HL-60 (cell line): Measurements from ENCODE around the gene DAGLA.

Experiments
- DNase-seq, 2 experiments: peaks; one replicate each; pipeline ENCODE4 v3.0.0-alpha.2; 2010 to 2020; ENCODE audit warnings: low read depth in 1 of 2, low spot score in 1 of 2
- H3K27ac ChIP-seq: fragments of 250-450 bp; sonication (Bioruptor Pico); replicated peaks from 2 replicates; pipeline ENCODE4 v1.5.1; 2020; ENCODE audit warnings: mild to moderate bottlenecking, moderate library complexity
- H3K27me3 ChIP-seq: fragments of 250-450 bp; sonication (Bioruptor Pico); 2 replicates; pipeline ENCODE4 v1.5.1; 2021; ENCODE audit warnings: mild to moderate bottlenecking, moderate library complexity; ENCODE audit not compliant: insufficient read depth, poor library complexity, severe bottlenecking
- H3K4me3 ChIP-seq: replicated peaks from 2 replicates; pipeline ENCODE4 v1.5.1; 2011; ENCODE audit warnings: mild to moderate bottlenecking, control low read depth, low read length; ENCODE audit not compliant: insufficient read depth
- CTCF ChIP-seq: IDR thresholded peaks from one replicate; pipeline ENCODE4 v1.5.1; 2011; ENCODE audit warnings: low read length, control low read depth, inconsistent platforms; ENCODE audit not compliant: insufficient read depth
- GABPA ChIP-seq: IDR thresholded peaks from 2 replicates; pipeline ENCODE4 v1.6.1; 2012; ENCODE audit warnings: low read depth
- POLR2AphosphoS5 ChIP-seq: IDR thresholded peaks from 2 replicates; pipeline ENCODE4 v1.6.1; 2012; ENCODE audit warnings: low read depth
- REST ChIP-seq: IDR thresholded peaks from 2 replicates; pipeline ENCODE4 v1.6.1; 2012; ENCODE audit warnings: low read depth; ENCODE audit not compliant: insufficient replicate concordance
- SPI1 ChIP-seq: IDR thresholded peaks from 2 replicates; pipeline ENCODE4 v1.6.1; 2012; ENCODE audit warnings: low read depth, mild to moderate bottlenecking, borderline replicate concordance

DAGLA gene

GRCh38 chr11:61706452-61707400 lies 26.5 kb downstream of the DAGLA start:
- Histone ChIP-seq H3K27ac (no peak overlapping the region), H3K27me3 (no peaks in the 10 kb centered on the region), H3K4me3 (no peak overlapping the region)
- TF ChIP-seq SPI1 (no peak), CTCF (no peak), GABPA (no peak)
- DNase-seq = no peak

- TF ChIP-seq SPI1 (no peak), GABPA (no peak), REST (no peak), CTCF (no peak), POLR2AphosphoS5 (no peak)
- Histone ChIP-seq H3K27me3 (no peaks in the 10 kb centered on the region), H3K4me3 (no peak overlapping the region), H3K27ac (no peak overlapping the region)
- no peak for DNase-seq
These were observed 27.4 kb downstream of the DAGLA start for GRCh38 chr11:61707574-61707973.

GRCh38 chr11:61709110-61709509 lies 28.9 kb downstream of the DAGLA start:
- Histone ChIP-seq H3K4me3 (no peak overlapping the region), H3K27ac (no peak overlapping the region), H3K27me3 (no peaks in the 10 kb centered on the region)
- DNase-seq = no peak
- TF ChIP-seq CTCF (no peak), POLR2AphosphoS5 (no peak), SPI1 (no peak), GABPA (no peak), REST (no peak)

- Histone ChIP-seq H3K4me3 (no peak overlapping the region), H3K27me3 (no peaks in the 10 kb centered on the region), H3K27ac (no peak overlapping the region)
- no peak for TF ChIP-seq CTCF
- no peak for TF ChIP-seq GABPA
- no peak for TF ChIP-seq POLR2AphosphoS5
- TF ChIP-seq REST = no peak
- no peak for TF ChIP-seq SPI1
- no peak for DNase-seq
These were observed 29.4 kb downstream of the DAGLA start for GRCh38 chr11:61709572-61709971.
